ENCODE measurements around the gene ANKRD6.

DNA sequence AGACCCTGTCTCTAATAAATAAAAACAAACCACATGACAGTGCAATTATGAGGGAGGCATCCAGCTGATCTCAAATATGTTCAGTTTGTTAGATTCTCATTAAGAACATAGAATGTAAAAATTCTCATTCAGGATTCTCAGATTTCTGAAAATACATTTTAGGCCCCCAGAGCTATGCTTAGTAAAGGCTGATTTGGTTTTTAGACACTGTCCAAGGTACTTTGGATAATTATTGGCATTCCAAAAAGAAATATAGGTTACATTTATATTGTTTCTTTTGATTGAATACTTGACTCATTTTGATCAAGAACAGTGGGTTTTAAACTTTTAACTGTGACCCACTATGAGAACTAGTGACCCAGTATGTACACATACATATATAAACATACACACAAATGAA is 55.5 kb downstream of the ANKRD6 start:
- TF ChIP-seq, protein P1, sequence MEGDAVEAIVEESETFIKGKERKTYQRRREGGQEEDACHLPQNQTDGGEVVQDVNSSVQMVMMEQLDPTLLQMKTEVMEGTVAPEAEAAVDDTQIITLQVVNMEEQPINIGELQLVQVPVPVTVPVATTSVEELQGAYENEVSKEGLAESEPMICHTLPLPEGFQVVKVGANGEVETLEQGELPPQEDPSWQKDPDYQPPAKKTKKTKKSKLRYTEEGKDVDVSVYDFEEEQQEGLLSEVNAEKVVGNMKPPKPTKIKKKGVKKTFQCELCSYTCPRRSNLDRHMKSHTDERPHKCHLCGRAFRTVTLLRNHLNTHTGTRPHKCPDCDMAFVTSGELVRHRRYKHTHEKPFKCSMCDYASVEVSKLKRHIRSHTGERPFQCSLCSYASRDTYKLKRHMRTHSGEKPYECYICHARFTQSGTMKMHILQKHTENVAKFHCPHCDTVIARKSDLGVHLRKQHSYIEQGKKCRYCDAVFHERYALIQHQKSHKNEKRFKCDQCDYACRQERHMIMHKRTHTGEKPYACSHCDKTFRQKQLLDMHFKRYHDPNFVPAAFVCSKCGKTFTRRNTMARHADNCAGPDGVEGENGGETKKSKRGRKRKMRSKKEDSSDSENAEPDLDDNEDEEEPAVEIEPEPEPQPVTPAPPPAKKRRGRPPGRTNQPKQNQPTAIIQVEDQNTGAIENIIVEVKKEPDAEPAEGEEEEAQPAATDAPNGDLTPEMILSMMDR (IDR thresholded peaks at IDR 0.05; ENCODE audit: insufficient read depth, low read depth, low read length): no peak
- TF ChIP-seq EZH2 (IDR thresholded peaks at IDR 0.05; ENCODE audit: insufficient read depth, low read length): no peak

Data from astrocyte (in vitro differentiated cells and primary cell).